HG02798 (cell line): ENCODE results near the gene CCDC152.
"Not testable (repeated sequence)": the region's sequence is repeated elsewhere in the genome, so short reads cannot be mapped to it uniquely, and the experiment has no call there.

Experiments used
- ATAC-seq: cut with Tn5 transposase; IDR thresholded peaks from one replicate; pipeline ENCODE4 v1.9.1; 2021; ENCODE audit warnings: mild to moderate bottlenecking; ENCODE audit not compliant: unreplicated experiment, poor library complexity

The CCDC152 gene

GRCh38 chr5:42842921-42843641, 86.5 kb downstream of the CCDC152 start:
- no peak for ATAC-seq

GRCh38 chr5:42843675-42844292, 87.2 kb downstream of the CCDC152 start:
- no peak for ATAC-seq

- not testable (repeated sequence) for ATAC-seq
Measured at GRCh38 chr5:42844408-42844807, 87.8 kb downstream of the CCDC152 start.

DNA sequence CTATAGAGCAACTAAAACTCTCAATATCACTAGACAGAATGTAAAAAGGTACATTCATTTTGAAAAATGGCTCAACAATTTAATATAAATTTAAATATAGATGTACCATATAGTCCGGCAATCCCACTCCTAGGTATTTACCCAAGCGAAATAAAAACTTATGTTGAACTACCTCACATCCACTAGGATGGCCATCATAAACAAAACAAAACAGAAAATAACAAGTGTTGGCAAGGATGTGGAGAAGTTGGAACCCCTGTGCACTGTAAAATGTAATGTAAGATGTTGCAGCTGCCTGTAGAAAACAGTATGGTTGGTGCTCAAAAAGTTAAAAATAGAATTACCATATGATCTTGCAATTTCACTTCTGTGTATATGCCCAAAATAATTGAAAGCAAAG, 91.9 kb downstream of the CCDC152 start:
- ATAC-seq = no peak

DNA sequence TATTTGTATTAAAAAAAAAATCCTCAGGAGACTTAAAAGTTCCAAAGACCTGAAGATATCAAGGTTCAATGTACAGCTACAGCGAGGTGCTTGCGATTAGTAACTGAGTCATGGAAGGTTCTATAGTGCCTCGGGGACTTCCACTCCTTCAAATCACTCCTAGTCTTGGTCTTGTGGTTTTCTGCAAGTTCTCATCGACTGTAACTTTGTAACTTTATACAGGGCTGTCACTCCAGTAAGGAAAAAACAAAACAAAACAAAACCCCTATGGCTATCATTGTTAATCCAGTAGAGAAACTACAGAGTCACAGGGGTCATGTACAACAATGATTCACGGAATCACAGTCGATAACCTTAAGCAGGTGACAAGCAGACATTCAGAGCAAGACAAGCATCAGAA, 94.9 kb downstream of the CCDC152 start:
- no peak for ATAC-seq
